Osteoblast (primary cell): Measurements from ENCODE around the gene CTSA. TPM values are rescaled to one million over a fixed set of nuclear protein-coding genes. Genes with fewer than 3 reads are reported as not detected.

Experiments
- DNase-seq: peaks from one replicate; pipeline ENCODE4 v3.0.0; 2011; ENCODE audit warnings: low spot score, mixed read lengths; ENCODE audit not compliant: insufficient read length; ENCODE audit errors: missing footprints
- H2AFZ ChIP-seq: 2 replicates; pipeline ENCODE4 v1.6.0; 2011; ENCODE audit warnings: mild to moderate bottlenecking, low read length
- H3K27ac ChIP-seq: 2 replicates; pipeline ENCODE4 v1.5.1; 2011; ENCODE audit warnings: mild to moderate bottlenecking, low read depth, low read length, moderate library complexity
- H3K27me3 ChIP-seq: 2 replicates; pipeline ENCODE4 v1.6.0; 2012; ENCODE audit warnings: mild to moderate bottlenecking, control low read depth, inconsistent platforms, low read length, moderate library complexity; ENCODE audit not compliant: insufficient read depth
- H3K36me3 ChIP-seq: 2 replicates; pipeline ENCODE4 v1.5.1; 2011; ENCODE audit warnings: mild to moderate bottlenecking, low read length, control low read depth, moderate library complexity; ENCODE audit not compliant: insufficient read depth
- H3K4me1 ChIP-seq: 2 replicates; pipeline ENCODE4 v1.5.1; 2011; ENCODE audit warnings: mild to moderate bottlenecking, low read length, control low read depth, moderate library complexity; ENCODE audit not compliant: insufficient read depth
- H3K4me2 ChIP-seq: 2 replicates; pipeline ENCODE4 v1.6.0; 2011; ENCODE audit warnings: mild to moderate bottlenecking, low read length; ENCODE audit not compliant: insufficient read depth
- H3K4me3 ChIP-seq: fragments of 200-600 bp; sonication (generic); 3 replicates; pipeline ENCODE4 v1.5.1; 2012; ENCODE audit warnings: mild to moderate bottlenecking, low read length, inconsistent platforms; ENCODE audit not compliant: insufficient read depth
- H3K79me2 ChIP-seq: 2 replicates; pipeline ENCODE4 v1.6.0; 2012; ENCODE audit warnings: mild to moderate bottlenecking, low read length, control low read depth, inconsistent platforms; ENCODE audit not compliant: insufficient read depth
- H3K9me3 ChIP-seq: 2 replicates; pipeline ENCODE4 v1.5.1; 2011; ENCODE audit warnings: low read depth, low read length, control low read depth
- H4K20me1 ChIP-seq: 2 replicates; pipeline ENCODE4 v1.6.0; 2012; ENCODE audit warnings: mild to moderate bottlenecking, low read length, control low read depth; ENCODE audit not compliant: insufficient read depth
- total RNA-seq: library from RNA; depleted of rRNA; stranded (reverse); fragments of >200 nt; gene quantifications from 2 replicates; pipeline ENCODE4 v1.2.3, GENCODE V29; 2012
- TF ChIP-seq, protein P1 (sequence below): IDR thresholded peaks from 2 replicates; pipeline ENCODE4 v1.5.1; 2011; ENCODE audit warnings: mild to moderate bottlenecking, low read depth, low read length, moderate library complexity; ENCODE audit errors: extremely low read depth

CTSA gene
- 157 and 181 TPM in 2 replicates for total RNA-seq

GRCh38 chr20:45890985-45891983, at the start of gene CTSA, which contains the start of gene NEURL2:
TSS of gene CTSA (plus strand) at chr20:45891335. CDS start at chr20:45891569, 234 bp downstream.
TSS of gene NEURL2 (minus strand) at chr20:45891208. CDS start at chr20:45890991, 217 bp downstream.
- peak within 1 kb of the TSS; percentile 83 for H2AFZ ChIP-seq
- no peaks in the 10 kb centered on the region for H3K9me3 ChIP-seq
- peaks cover 14% of the 10 kb centered on the region for H4K20me1 ChIP-seq
- H3K27ac ChIP-seq, result peak within 1 kb of the TSS; percentile 83
- H3K27me3 ChIP-seq, result no peaks in the 10 kb centered on the region
- H3K79me2 ChIP-seq, result peaks cover 25% of the 10 kb centered on the region
- H3K4me2 ChIP-seq, result peak within 1 kb of the TSS; percentile 94
- TF ChIP-seq, protein P1, sequence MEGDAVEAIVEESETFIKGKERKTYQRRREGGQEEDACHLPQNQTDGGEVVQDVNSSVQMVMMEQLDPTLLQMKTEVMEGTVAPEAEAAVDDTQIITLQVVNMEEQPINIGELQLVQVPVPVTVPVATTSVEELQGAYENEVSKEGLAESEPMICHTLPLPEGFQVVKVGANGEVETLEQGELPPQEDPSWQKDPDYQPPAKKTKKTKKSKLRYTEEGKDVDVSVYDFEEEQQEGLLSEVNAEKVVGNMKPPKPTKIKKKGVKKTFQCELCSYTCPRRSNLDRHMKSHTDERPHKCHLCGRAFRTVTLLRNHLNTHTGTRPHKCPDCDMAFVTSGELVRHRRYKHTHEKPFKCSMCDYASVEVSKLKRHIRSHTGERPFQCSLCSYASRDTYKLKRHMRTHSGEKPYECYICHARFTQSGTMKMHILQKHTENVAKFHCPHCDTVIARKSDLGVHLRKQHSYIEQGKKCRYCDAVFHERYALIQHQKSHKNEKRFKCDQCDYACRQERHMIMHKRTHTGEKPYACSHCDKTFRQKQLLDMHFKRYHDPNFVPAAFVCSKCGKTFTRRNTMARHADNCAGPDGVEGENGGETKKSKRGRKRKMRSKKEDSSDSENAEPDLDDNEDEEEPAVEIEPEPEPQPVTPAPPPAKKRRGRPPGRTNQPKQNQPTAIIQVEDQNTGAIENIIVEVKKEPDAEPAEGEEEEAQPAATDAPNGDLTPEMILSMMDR, result no peak
- H3K36me3 ChIP-seq, result peaks cover 35% of the 10 kb centered on the region
- H3K4me3 ChIP-seq, result peak within 1 kb of the TSS; percentile 86
- H3K4me1 ChIP-seq, result peaks cover 24% of the 10 kb centered on the region
- DNase-seq, result peak; percentile 99

- no peak overlapping the region for H3K4me3 ChIP-seq
- no peak for DNase-seq
- no peaks in the 10 kb centered on the region for H3K27me3 ChIP-seq
- peaks cover 15% of the 10 kb centered on the region for H3K4me1 ChIP-seq
- H3K9me3 ChIP-seq, result no peaks in the 10 kb centered on the region
- H3K4me2 ChIP-seq, result no peak overlapping the region
- peaks cover 14% of the 10 kb centered on the region for H4K20me1 ChIP-seq
- no peak overlapping the region for H3K27ac ChIP-seq
- TF ChIP-seq, protein P1, result no peak
- H3K79me2 ChIP-seq, result peaks cover 2% of the 10 kb centered on the region
- H2AFZ ChIP-seq, result no peak overlapping the region
- peaks cover 60% of the 10 kb centered on the region for H3K36me3 ChIP-seq
Observed at GRCh38 chr20:45841407-45842129, 49.6 kb upstream of the CTSA start.

GRCh38 chr20:45842169-45842812, 48.8 kb upstream of the CTSA start:
- H3K9me3 ChIP-seq, result no peaks in the 10 kb centered on the region
- TF ChIP-seq, protein P1, result no peak
- no peak overlapping the region for H3K4me3 ChIP-seq
- peak overlapping the region; percentile 2 for H3K27ac ChIP-seq
- no peaks in the 10 kb centered on the region for H3K27me3 ChIP-seq
- no peak overlapping the region for H3K4me2 ChIP-seq
- H4K20me1 ChIP-seq, result peaks cover 7% of the 10 kb centered on the region
- H3K36me3 ChIP-seq, result peaks cover 57% of the 10 kb centered on the region
- H2AFZ ChIP-seq, result no peak overlapping the region
- peaks cover 11% of the 10 kb centered on the region for H3K4me1 ChIP-seq
- peak; percentile 73 for DNase-seq
- peaks cover 2% of the 10 kb centered on the region for H3K79me2 ChIP-seq
